ENCODE measurements around the gene SYT12.
A peak's percentile ranks its signal among the peaks of the same experiment; 100 is the strongest.

SYT12 gene

GRCh38 chr11:67016550-67016949, 6.4 kb upstream of the SYT12 start:
- H3K27ac ChIP-seq (ENCODE audit: low read depth, low read length) = no peak overlapping the region
- H3K4me3 ChIP-seq (ENCODE audit: low read length) = no peak overlapping the region
- peaks cover 7% of the 10 kb centered on the region; the same call in 1 of the 2 replicates for H3K4me1 ChIP-seq (ENCODE audit: insufficient read depth, low read length)
- H3K9me3 ChIP-seq (ENCODE audit: insufficient read depth, low read depth, low read length) = no peaks in the 10 kb centered on the region
- no peak overlapping the region for H3K9ac ChIP-seq (ENCODE audit: low read depth, low read length)
- H3K36me3 ChIP-seq (ENCODE audit: insufficient read depth, low read length) = peaks cover 2% of the 10 kb centered on the region; the same call in 1 of the 2 replicates
- no peaks in the 10 kb centered on the region for H3K27me3 ChIP-seq (ENCODE audit: insufficient read depth, low read length)
- 90% methylated on average over 5 of the region's 5 CpGs for WGBS

DNA sequence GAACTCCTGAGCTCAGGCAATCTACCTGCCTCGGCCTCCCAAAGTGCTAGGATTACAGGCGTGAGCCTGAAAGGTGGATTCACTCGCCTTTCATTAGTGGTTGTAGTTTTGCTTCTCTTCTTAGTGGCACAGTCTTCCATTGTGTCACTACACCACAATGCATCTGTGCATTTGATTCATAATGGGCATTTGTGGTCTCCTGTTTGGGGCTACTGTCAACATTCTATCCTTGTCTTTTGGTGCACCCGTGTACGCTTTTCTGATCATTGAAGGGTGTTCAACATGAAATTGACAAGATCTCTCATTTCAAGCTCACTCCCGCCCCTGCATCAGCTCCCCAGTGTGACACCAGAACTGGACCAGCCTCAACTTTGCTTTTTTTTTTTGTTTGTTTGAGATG, 2.0 kb upstream of the SYT12 start:
- H3K36me3 ChIP-seq (ENCODE audit: insufficient read depth, low read length) = no peaks in the 10 kb centered on the region

GRCh38 chr11:67022341-67022933, 497 bp upstream of the SYT12 start:
- peak overlapping the region; percentile 56 for H3K4me3 ChIP-seq (ENCODE audit: low read length)
- 44% methylated on average over 20 of the region's 20 CpGs for WGBS
- H3K9me3 ChIP-seq (ENCODE audit: insufficient read depth, low read depth, low read length) = no peaks in the 10 kb centered on the region
- no peaks in the 10 kb centered on the region for H3K36me3 ChIP-seq (ENCODE audit: insufficient read depth, low read length)
- H3K9ac ChIP-seq (ENCODE audit: low read depth, low read length) = no peak overlapping the region; the same call in 1 of the 2 replicates
- no peaks in the 10 kb centered on the region for H3K4me1 ChIP-seq (ENCODE audit: insufficient read depth, low read length)
- no peak overlapping the region for H3K27ac ChIP-seq (ENCODE audit: low read depth, low read length)
- peaks cover 33% of the 10 kb centered on the region for H3K27me3 ChIP-seq (ENCODE audit: insufficient read depth, low read length)

More for the DNA sequence above, 2.0 kb upstream of the SYT12 start:
- Histone ChIP-seq H3K27me3 (ENCODE audit: insufficient read depth, low read length) (peaks cover 33% of the 10 kb centered on the region), H3K27ac (ENCODE audit: low read depth, low read length) (no peak overlapping the region), H3K9ac (ENCODE audit: low read depth, low read length) (no peak overlapping the region), H3K4me1 (ENCODE audit: insufficient read depth, low read length) (no peaks in the 10 kb centered on the region), H3K9me3 (ENCODE audit: insufficient read depth, low read depth, low read length) (no peaks in the 10 kb centered on the region), H3K4me3 (ENCODE audit: low read length) (no peak overlapping the region)
- WGBS = 97% methylated on average over 6 of the region's 6 CpGs

GRCh38 chr11:67023957-67024353, 1.0 kb downstream of the SYT12 start:
- Histone ChIP-seq H3K27me3 (ENCODE audit: insufficient read depth, low read length) (peaks cover 33% of the 10 kb centered on the region), H3K36me3 (ENCODE audit: insufficient read depth, low read length) (no peaks in the 10 kb centered on the region), H3K4me1 (ENCODE audit: insufficient read depth, low read length) (no peaks in the 10 kb centered on the region; the same call in 1 of the 2 replicates), H3K27ac (ENCODE audit: low read depth, low read length) (no peak overlapping the region), H3K4me3 (ENCODE audit: low read length) (peak overlapping the region; percentile 56), H3K9me3 (ENCODE audit: insufficient read depth, low read depth, low read length) (no peaks in the 10 kb centered on the region), H3K9ac (ENCODE audit: low read depth, low read length) (peak overlapping the region; percentile 44; the same call in 1 of the 2 replicates)
- WGBS = 48% methylated on average over 6 of the region's 6 CpGs

- H3K9me3 ChIP-seq (ENCODE audit: insufficient read depth, low read depth, low read length) = no peaks in the 10 kb centered on the region
- H3K27me3 ChIP-seq (ENCODE audit: insufficient read depth, low read length) = peaks cover 33% of the 10 kb centered on the region
- H3K4me1 ChIP-seq (ENCODE audit: insufficient read depth, low read length) = no peaks in the 10 kb centered on the region; the same call in 1 of the 2 replicates
- H3K9ac ChIP-seq (ENCODE audit: low read depth, low read length) = no peak overlapping the region
- no peaks in the 10 kb centered on the region for H3K36me3 ChIP-seq (ENCODE audit: insufficient read depth, low read length)
- 79% methylated on average over 5 of the region's 5 CpGs for WGBS
- H3K4me3 ChIP-seq (ENCODE audit: low read length) = no peak overlapping the region
- H3K27ac ChIP-seq (ENCODE audit: low read depth, low read length) = no peak overlapping the region
These were observed 1.5 kb downstream of the SYT12 start for GRCh38 chr11:67024410-67024809.

GRCh38 chr11:67024966-67025365, 2.0 kb downstream of the SYT12 start:
- no peak overlapping the region for H3K27ac ChIP-seq (ENCODE audit: low read depth, low read length)
- H3K4me3 ChIP-seq (ENCODE audit: low read length) = no peak overlapping the region
- H3K27me3 ChIP-seq (ENCODE audit: insufficient read depth, low read length) = peaks cover 33% of the 10 kb centered on the region
- H3K9ac ChIP-seq (ENCODE audit: low read depth, low read length) = no peak overlapping the region
- H3K36me3 ChIP-seq (ENCODE audit: insufficient read depth, low read length) = no peaks in the 10 kb centered on the region
- 92% methylated on average over 1 of the region's 1 CpG for WGBS
- no peaks in the 10 kb centered on the region for H3K9me3 ChIP-seq (ENCODE audit: insufficient read depth, low read depth, low read length)
- H3K4me1 ChIP-seq (ENCODE audit: insufficient read depth, low read length) = no peaks in the 10 kb centered on the region; the same call in 1 of the 2 replicates

DNA sequence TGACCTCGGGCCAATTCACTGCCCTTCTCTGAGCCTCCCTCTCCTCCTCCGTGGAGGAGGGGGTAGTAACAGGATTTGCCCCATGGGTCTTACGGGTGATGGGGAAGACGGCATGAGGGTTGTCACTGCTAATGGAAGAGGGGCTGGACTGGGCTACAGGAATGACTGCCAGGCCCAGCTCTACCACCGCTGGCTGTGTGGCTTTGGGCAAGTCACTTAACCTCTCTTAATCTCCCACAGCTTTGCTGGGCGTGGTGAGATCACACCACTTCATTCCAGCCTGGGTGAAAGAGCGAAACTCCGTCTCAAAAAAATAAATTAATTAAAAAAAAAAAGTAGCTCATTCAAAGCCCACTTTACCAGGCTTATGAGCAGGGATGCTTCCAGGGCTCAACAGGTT, 2.8 kb downstream of the SYT12 start:
- Histone ChIP-seq H3K9ac (ENCODE audit: low read depth, low read length) (no peak overlapping the region), H3K36me3 (ENCODE audit: insufficient read depth, low read length) (no peaks in the 10 kb centered on the region), H3K27me3 (ENCODE audit: insufficient read depth, low read length) (peaks cover 33% of the 10 kb centered on the region), H3K9me3 (ENCODE audit: insufficient read depth, low read depth, low read length) (no peaks in the 10 kb centered on the region), H3K4me3 (ENCODE audit: low read length) (no peak overlapping the region), H3K27ac (ENCODE audit: low read depth, low read length) (no peak overlapping the region), H3K4me1 (ENCODE audit: insufficient read depth, low read length) (no peaks in the 10 kb centered on the region; the same call in 1 of the 2 replicates)
- 93% methylated on average over 6 of the region's 8 CpGs for WGBS

- Histone ChIP-seq H3K4me1 (ENCODE audit: insufficient read depth, low read length) (peaks cover 4% of the 10 kb centered on the region), H3K27me3 (ENCODE audit: insufficient read depth, low read length) (peaks cover 33% of the 10 kb centered on the region), H3K27ac (ENCODE audit: low read depth, low read length) (no peak overlapping the region), H3K9me3 (ENCODE audit: insufficient read depth, low read depth, low read length) (no peaks in the 10 kb centered on the region), H3K4me3 (ENCODE audit: low read length) (no peak overlapping the region), H3K36me3 (ENCODE audit: insufficient read depth, low read length) (no peaks in the 10 kb centered on the region), H3K9ac (ENCODE audit: low read depth, low read length) (no peak overlapping the region)
- WGBS = 94% methylated on average over 5 of the region's 5 CpGs
These were observed 4.0 kb downstream of the SYT12 start for GRCh38 chr11:67026941-67027340.

GRCh38 chr11:67027483-67027930, 4.6 kb downstream of the SYT12 start:
- no peaks in the 10 kb centered on the region for H3K9me3 ChIP-seq (ENCODE audit: insufficient read depth, low read depth, low read length)
- H3K36me3 ChIP-seq (ENCODE audit: insufficient read depth, low read length) = no peaks in the 10 kb centered on the region
- H3K27me3 ChIP-seq (ENCODE audit: insufficient read depth, low read length) = peaks cover 27% of the 10 kb centered on the region
- no peak overlapping the region for H3K9ac ChIP-seq (ENCODE audit: low read depth, low read length)
- peaks cover 5% of the 10 kb centered on the region for H3K4me1 ChIP-seq (ENCODE audit: insufficient read depth, low read length)
- no peak overlapping the region for H3K27ac ChIP-seq (ENCODE audit: low read depth, low read length)
- 92% methylated on average over 12 of the region's 12 CpGs for WGBS
- no peak overlapping the region for H3K4me3 ChIP-seq (ENCODE audit: low read length)

GRCh38 chr11:67027943-67028542, 5.1 kb downstream of the SYT12 start:
- Histone ChIP-seq H3K36me3 (ENCODE audit: insufficient read depth, low read length) (no peaks in the 10 kb centered on the region), H3K9me3 (ENCODE audit: insufficient read depth, low read depth, low read length) (no peaks in the 10 kb centered on the region), H3K4me3 (ENCODE audit: low read length) (no peak overlapping the region), H3K9ac (ENCODE audit: low read depth, low read length) (no peak overlapping the region), H3K4me1 (ENCODE audit: insufficient read depth, low read length) (peaks cover 5% of the 10 kb centered on the region), H3K27me3 (ENCODE audit: insufficient read depth, low read length) (peaks cover 22% of the 10 kb centered on the region), H3K27ac (ENCODE audit: low read depth, low read length) (no peak overlapping the region)
- WGBS = 88% methylated on average over 6 of the region's 6 CpGs

DNA sequence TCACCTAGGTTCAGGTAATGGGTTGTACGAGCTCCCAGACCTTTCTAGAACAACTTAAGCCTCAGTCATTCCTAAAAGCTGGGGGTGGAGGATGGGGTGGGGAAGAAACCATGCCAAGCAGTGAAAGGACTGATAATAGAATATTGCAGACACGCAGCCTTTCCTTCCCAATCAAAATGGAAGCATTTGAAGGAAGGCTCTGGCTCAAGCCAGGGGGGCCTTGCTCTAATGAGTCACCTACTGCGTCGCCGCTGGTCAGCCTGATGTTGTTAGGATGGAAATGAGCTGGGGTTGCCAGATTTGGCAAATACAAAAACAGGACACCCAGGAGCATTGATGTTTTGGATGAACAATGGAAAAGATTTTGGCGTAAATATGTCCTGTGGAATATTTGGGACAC, 6.2 kb downstream of the SYT12 start:
- Histone ChIP-seq H3K36me3 (ENCODE audit: insufficient read depth, low read length) (no peaks in the 10 kb centered on the region), H3K9me3 (ENCODE audit: insufficient read depth, low read depth, low read length) (no peaks in the 10 kb centered on the region), H3K4me1 (ENCODE audit: insufficient read depth, low read length) (peaks cover 5% of the 10 kb centered on the region), H3K9ac (ENCODE audit: low read depth, low read length) (no peak overlapping the region), H3K27ac (ENCODE audit: low read depth, low read length) (no peak overlapping the region), H3K4me3 (ENCODE audit: low read length) (no peak overlapping the region), H3K27me3 (ENCODE audit: insufficient read depth, low read length) (peaks cover 11% of the 10 kb centered on the region)
- 78% methylated on average over 6 of the region's 6 CpGs for WGBS
